ENCODE measurements around the gene ITGA8.
A peak's percentile ranks its signal among the peaks of the same experiment; 100 is the strongest.
"Not testable (repeated sequence)": the region's sequence is repeated elsewhere in the genome, so short reads cannot be mapped to it uniquely, and the experiment has no call there.

The ITGA8 gene

GRCh38 chr10:15550950-15551349, 168.8 kb downstream of the ITGA8 start:
- DNase-seq = no peak
- TF ChIP-seq GATA1 (IDR thresholded peaks at IDR 0.05; ENCODE audit: low read depth, low read length) (no peak), POLR2A (IDR thresholded peaks at IDR 0.05; ENCODE audit: low read length) (no peak)

GRCh38 chr10:15548331-15548730, 171.4 kb downstream of the ITGA8 start:
- DNase-seq = no peak
- TF ChIP-seq POLR2A (IDR thresholded peaks at IDR 0.05; ENCODE audit: low read length) = no peak
- no peak for TF ChIP-seq GATA1 (IDR thresholded peaks at IDR 0.05; ENCODE audit: low read depth, low read length)

- no peak for DNase-seq
- TF ChIP-seq GATA1 (IDR thresholded peaks at IDR 0.05; ENCODE audit: low read depth, low read length) (no peak), POLR2A (IDR thresholded peaks at IDR 0.05; ENCODE audit: low read length) (no peak)
Measured at GRCh38 chr10:15546606-15547005, 173.1 kb downstream of the ITGA8 start.

- TF ChIP-seq GATA1 (IDR thresholded peaks at IDR 0.05; ENCODE audit: low read depth, low read length) (no peak), POLR2A (IDR thresholded peaks at IDR 0.05; ENCODE audit: low read length) (no peak)
- DNase-seq = no peak
Measured at GRCh38 chr10:15545884-15546283, 173.8 kb downstream of the ITGA8 start.

GRCh38 chr10:15545266-15545665, 174.5 kb downstream of the ITGA8 start:
- no peak for TF ChIP-seq GATA1 (IDR thresholded peaks at IDR 0.05; ENCODE audit: low read depth, low read length)
- TF ChIP-seq POLR2A (IDR thresholded peaks at IDR 0.05; ENCODE audit: low read length) = no peak
- DNase-seq = no peak

GRCh38 chr10:15543994-15544393, 175.7 kb downstream of the ITGA8 start:
- no peak for TF ChIP-seq POLR2A (IDR thresholded peaks at IDR 0.05; ENCODE audit: low read length)
- no peak for TF ChIP-seq GATA1 (IDR thresholded peaks at IDR 0.05; ENCODE audit: low read depth, low read length)

GRCh38 chr10:15542817-15543216, 176.9 kb downstream of the ITGA8 start:
- TF ChIP-seq GATA1 (IDR thresholded peaks at IDR 0.05; ENCODE audit: low read depth, low read length) (no peak), POLR2A (IDR thresholded peaks at IDR 0.05; ENCODE audit: low read length) (no peak)
- no peak for DNase-seq

More at GRCh38 chr10:15543994-15544393, 175.7 kb downstream of the ITGA8 start:
- no peak for DNase-seq

GRCh38 chr10:15541376-15541775, 178.3 kb downstream of the ITGA8 start:
- DNase-seq = no peak
- TF ChIP-seq GATA1 (IDR thresholded peaks at IDR 0.05; ENCODE audit: low read depth, low read length) (no peak), POLR2A (IDR thresholded peaks at IDR 0.05; ENCODE audit: low read length) (no peak)

- no peak for TF ChIP-seq POLR2A (IDR thresholded peaks at IDR 0.05; ENCODE audit: low read length)
- TF ChIP-seq GATA1 (IDR thresholded peaks at IDR 0.05; ENCODE audit: low read depth, low read length) = no peak
- peak in 1 of 2 experiments; percentile 2 for DNase-seq
Measured at GRCh38 chr10:15540727-15541126, 179.0 kb downstream of the ITGA8 start.

- TF ChIP-seq GATA1 (IDR thresholded peaks at IDR 0.05; ENCODE audit: low read depth, low read length) (no peak), POLR2A (IDR thresholded peaks at IDR 0.05; ENCODE audit: low read length) (no peak)
- no peak for DNase-seq
Measured at GRCh38 chr10:15539262-15539661, 180.5 kb downstream of the ITGA8 start.

GRCh38 chr10:15534928-15535538, 184.7 kb downstream of the ITGA8 start:
- DNase-seq = not testable (repeated sequence)

- TF ChIP-seq GATA1 (IDR thresholded peaks at IDR 0.05; ENCODE audit: low read depth, low read length) (no peak), POLR2A (IDR thresholded peaks at IDR 0.05; ENCODE audit: low read length) (no peak)
Measured at GRCh38 chr10:15531927-15532722, 187.6 kb downstream of the ITGA8 start.

GRCh38 chr10:15528859-15529239, 190.9 kb downstream of the ITGA8 start:
- no peak for DNase-seq

More at GRCh38 chr10:15531927-15532722, 187.6 kb downstream of the ITGA8 start:
- no peak for DNase-seq

GRCh38 chr10:15526754-15527153, 193.0 kb downstream of the ITGA8 start:
- no peak for DNase-seq
- TF ChIP-seq GATA1 (IDR thresholded peaks at IDR 0.05; ENCODE audit: low read depth, low read length) (no peak), POLR2A (IDR thresholded peaks at IDR 0.05; ENCODE audit: low read length) (no peak)

More at GRCh38 chr10:15528859-15529239, 190.9 kb downstream of the ITGA8 start:
- TF ChIP-seq GATA1 (IDR thresholded peaks at IDR 0.05; ENCODE audit: low read depth, low read length) = no peak
- no peak for TF ChIP-seq POLR2A (IDR thresholded peaks at IDR 0.05; ENCODE audit: low read length)

Measured in erythroblast (primary cell).